GM12892 (cell line): ENCODE data around the gene ZNF70.

Experiments used
- POLR2A ChIP-seq: IDR thresholded peaks from 2 replicates; pipeline ENCODE4 v1.6.1; 2011; ENCODE audit warnings: low read depth, low read length, control low read depth
- TAF1 ChIP-seq: IDR thresholded peaks from 2 replicates; pipeline ENCODE4 v1.6.1; 2011; ENCODE audit warnings: low read depth, mild to moderate bottlenecking, control low read depth, low read length, borderline replicate concordance

DNA sequence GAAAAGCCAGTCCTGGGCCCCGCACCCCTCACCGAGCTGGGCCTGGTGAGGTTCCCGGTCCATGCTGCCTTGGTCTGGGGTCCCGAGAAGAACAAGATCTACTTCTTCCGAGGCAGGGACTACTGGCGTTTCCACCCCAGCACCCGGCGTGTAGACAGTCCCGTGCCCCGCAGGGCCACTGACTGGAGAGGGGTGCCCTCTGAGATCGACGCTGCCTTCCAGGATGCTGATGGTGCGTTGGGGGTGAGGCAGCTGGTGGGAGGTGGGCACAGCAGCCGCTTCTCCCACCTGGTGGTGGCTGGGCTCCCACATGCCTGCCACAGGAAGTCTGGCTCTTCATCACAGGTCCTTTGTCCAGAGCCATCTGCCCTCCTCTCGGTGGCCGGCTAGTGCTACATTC lies 31.3 kb upstream of the ZNF70 start:
- TF ChIP-seq POLR2A, result no peak
- TF ChIP-seq TAF1, result no peak
